Naive thymus-derived CD8-positive, alpha-beta T cell (primary cell): Measurements from ENCODE around the gene CCR8. TPM values are rescaled to one million over a fixed set of nuclear protein-coding genes. Genes with fewer than 3 reads are reported as not detected.

Experiments used
- ATAC-seq, 2 donors: fragments of 150-1000 bp; cut with Tn5 transposase in 1 of 2; sonication (Bioruptor Pico), chemical (Tn5 transposase) in 1 of 2; 1 replicate in 1 of 2; 2 replicates in 1 of 2; pipeline ENCODE4 v1.10.0; 2021; ENCODE audit warnings: mild to moderate bottlenecking in 2 of 2, moderate library complexity in 2 of 2
- POLR2A ChIA-PET: fragments of 350-600 bp; sonication (Branson Sonifier 250); formaldehyde crosslinking; loops from one replicate; lab custom pipeline; 2021; ENCODE audit warnings: antibody characterized with exemption; lab: Charles Lee
- DNase-seq, 10 donors: peaks; one replicate each; pipeline versions ENCODE4 v3.0.0 to v3.0.0-alpha.2; 2020 to 2022
- H3K27ac Mint-ChIP-seq, 10 donors: one replicate each; pipeline ENCODE4 v1.8.0; 2020 to 2022; ENCODE audit warnings: mild to moderate bottlenecking in 10 of 10, mixed read lengths in 10 of 10, moderate library complexity in 4 of 10, inconsistent platforms in 1 of 10
- H3K27me3 Mint-ChIP-seq, 5 donors: one replicate each; pipeline ENCODE4 v1.8.0; 2021 to 2022; ENCODE audit warnings: mixed read lengths in 5 of 5
- H3K36me3 Mint-ChIP-seq, 3 donors: one replicate each; pipeline ENCODE4 v1.8.0; 2020 to 2022; ENCODE audit warnings: mixed read lengths in 3 of 3, mild to moderate bottlenecking in 2 of 3, inconsistent platforms in 1 of 3
- H3K4me1 Mint-ChIP-seq, 4 donors: one replicate each; pipeline ENCODE4 v1.8.0; 2021 to 2022; ENCODE audit warnings: mixed read lengths in 4 of 4
- H3K4me3 Mint-ChIP-seq, 10 donors: one replicate each; pipeline ENCODE4 v1.8.0; 2020 to 2022; ENCODE audit warnings: mild to moderate bottlenecking in 10 of 10, mixed read lengths in 10 of 10, moderate library complexity in 6 of 10, inconsistent platforms in 1 of 10
- H3K9me3 Mint-ChIP-seq, 9 donors: one replicate each; pipeline ENCODE4 v1.8.0; 2020 to 2022; ENCODE audit warnings: mixed read lengths in 9 of 9, mild to moderate bottlenecking in 3 of 9, inconsistent platforms in 1 of 9, moderate library complexity in 1 of 9
- polyA plus RNA-seq, 3 donors: library from polyadenylated mRNA; unstranded; fragments of 300-500 nt; fragmentation: Illumina TruSeq; gene quantifications; one replicate each; pipeline ENCODE4 v1.2.3, GENCODE V29; 2021
- total RNA-seq, 8 experiments: library from RNA in 2 of 8; stranded (reverse) in 2 of 8; gene quantifications; one replicate each; pipeline ENCODE4 v1.2.3 and lab custom pipeline; 2021 to 2026

The CCR8 gene
- total and polyA plus RNA-seq, 5 experiments from 2014 or later: 0.24 TPM; not detected in 4

- Mint-ChIP-seq H3K36me3 (no peaks in the 10 kb centered on the region), H3K9me3 (no peaks in the 10 kb centered on the region), H3K27me3 (no peaks in the 10 kb centered on the region), H3K4me3 (no peak overlapping the region), H3K27ac (peak overlapping the region in 7 of 10 donors; percentile 9 to 50 (median 27)), H3K4me1 (peaks cover 19 to 55% (median 40%) of the 10 kb centered on the region in 4 donors)
- DNase-seq (no peak), ATAC-seq (no peak)
- POLR2A ChIA-PET: no interaction called here
Measured at GRCh38 chr3:39290255-39290654, 39.3 kb upstream of the CCR8 start.

GRCh38 chr3:39291903-39292329, 37.6 kb upstream of the CCR8 start:
- peak overlapping the region in 1 of 10 donors; percentile 56 for H3K4me3 Mint-ChIP-seq
- H3K36me3 Mint-ChIP-seq: no peaks in the 10 kb centered on the region
- peak overlapping the region in 8 of 10 donors; percentile 20 to 92 (median 80) for H3K27ac Mint-ChIP-seq
- H3K9me3 Mint-ChIP-seq: peaks cover 0 to 2% (median 0%) of the 10 kb centered on the region in 9 donors
- H3K4me1 Mint-ChIP-seq: peaks cover 25 to 66% (median 50%) of the 10 kb centered on the region in 4 donors
- POLR2A ChIA-PET: interaction anchor here (0.6 to 1.3 kb wide), 3 partner anchors 102 to 165 kb away, joined by 3 to 4 read pairs (median 3); partner anchors contain the start of gene RPSA
- DNase-seq (peak; percentile 46 to 82 (median 67)), ATAC-seq (peak; percentile 32 to 40)
- peaks cover 0 to 1% (median 0%) of the 10 kb centered on the region in 5 donors for H3K27me3 Mint-ChIP-seq

- POLR2A ChIA-PET: interaction anchor here (0.8 to 1.3 kb wide), 3 partner anchors 13 to 169 kb away, joined by 4 to 5 read pairs (median 4); partner anchors contain the start of gene CX3CR1
- H3K4me3 Mint-ChIP-seq: no peak overlapping the region
- H3K27ac Mint-ChIP-seq: peak overlapping the region in 8 of 10 donors; percentile 21 to 97 (median 58)
- peaks cover 25 to 70% (median 47%) of the 10 kb centered on the region in 4 donors for H3K4me1 Mint-ChIP-seq
- peaks cover 0 to 5% (median 0%) of the 10 kb centered on the region in 9 donors for H3K9me3 Mint-ChIP-seq
- H3K27me3 Mint-ChIP-seq: peaks cover 0 to 1% (median 0%) of the 10 kb centered on the region in 5 donors
- DNase-seq: no peak
- ATAC-seq: no peak
- no peaks in the 10 kb centered on the region for H3K36me3 Mint-ChIP-seq
Measured at GRCh38 chr3:39292961-39293360, 36.5 kb upstream of the CCR8 start.

- H3K27ac Mint-ChIP-seq: peak overlapping the region; percentile 87 to 97 (median 94)
- H3K4me3 Mint-ChIP-seq: peak overlapping the region; percentile 21 to 64 (median 51)
- H3K27me3 Mint-ChIP-seq: peaks cover 0 to 1% (median 0%) of the 10 kb centered on the region in 5 donors
- ATAC-seq (peak; percentile 83 to 85), DNase-seq (peak in 5 of 10 donors; percentile 11 to 63 (median 45))
- peaks cover 0 to 10% (median 9%) of the 10 kb centered on the region in 3 donors for H3K36me3 Mint-ChIP-seq
- POLR2A ChIA-PET: interaction anchor here (0.6 to 1.1 kb wide), 4 partner anchors 8 to 244 kb away, joined by 3 to 5 read pairs (median 4); no protein-coding TSS in a partner anchor
- peaks cover 22 to 58% (median 37%) of the 10 kb centered on the region in 4 donors for H3K4me1 Mint-ChIP-seq
- H3K9me3 Mint-ChIP-seq: peaks cover 3 to 15% (median 9%) of the 10 kb centered on the region in 9 donors
Measured at GRCh38 chr3:39294446-39295183, 34.9 kb upstream of the CCR8 start.

GRCh38 chr3:39295184-39295775, 34.2 kb upstream of the CCR8 start:
- H3K9me3 Mint-ChIP-seq: peaks cover 4 to 22% (median 16%) of the 10 kb centered on the region in 9 donors
- POLR2A ChIA-PET: interaction anchor here (0.8 to 1.1 kb wide), 2 partner anchors 9 to 112 kb away, joined by 3 to 4 read pairs; no protein-coding TSS in a partner anchor

GRCh38 chr3:39296197-39297077, 33.1 kb upstream of the CCR8 start:
- H3K36me3 Mint-ChIP-seq: peaks cover 0 to 25% (median 23%) of the 10 kb centered on the region in 3 donors
- no peak for ATAC-seq
- H3K4me3 Mint-ChIP-seq: peak overlapping the region in 2 of 10 donors; percentile 13 to 44
- DNase-seq: no peak
- peak overlapping the region in 7 of 10 donors; percentile 59 to 97 (median 93) for H3K27ac Mint-ChIP-seq
- POLR2A ChIA-PET: no interaction called here
- H3K4me1 Mint-ChIP-seq: peaks cover 22 to 54% (median 32%) of the 10 kb centered on the region in 4 donors
- H3K27me3 Mint-ChIP-seq: peaks cover 0 to 13% (median 0%) of the 10 kb centered on the region in 5 donors
- peaks cover 12 to 32% (median 24%) of the 10 kb centered on the region in 9 donors for H3K9me3 Mint-ChIP-seq

More at GRCh38 chr3:39295184-39295775, 34.2 kb upstream of the CCR8 start:
- peak overlapping the region in 5 of 10 donors; percentile 35 to 63 (median 52) for H3K4me3 Mint-ChIP-seq
- H3K36me3 Mint-ChIP-seq: peaks cover 0 to 16% (median 15%) of the 10 kb centered on the region in 3 donors
- DNase-seq (no peak), ATAC-seq (no peak)
- H3K4me1 Mint-ChIP-seq: peaks cover 22 to 54% (median 34%) of the 10 kb centered on the region in 4 donors
- H3K27me3 Mint-ChIP-seq: peaks cover 0 to 7% (median 0%) of the 10 kb centered on the region in 5 donors
- H3K27ac Mint-ChIP-seq: peak overlapping the region; percentile 87 to 97 (median 94)

GRCh38 chr3:39299279-39299678, 30.2 kb upstream of the CCR8 start:
- Mint-ChIP-seq H3K27me3 (peaks cover 0 to 20% (median 0%) of the 10 kb centered on the region in 5 donors), H3K9me3 (peaks cover 12 to 55% (median 40%) of the 10 kb centered on the region in 9 donors), H3K27ac (peak overlapping the region in 1 of 10 donors; percentile 26), H3K36me3 (peaks cover 5 to 38% (median 37%) of the 10 kb centered on the region in 3 donors), H3K4me1 (peaks cover 13 to 29% (median 18%) of the 10 kb centered on the region in 4 donors), H3K4me3 (no peak overlapping the region)
- ATAC-seq (no peak), DNase-seq (no peak)
- POLR2A ChIA-PET: no interaction called here

GRCh38 chr3:39302178-39302577, 27.3 kb upstream of the CCR8 start:
- Mint-ChIP-seq H3K27me3 (peaks cover 0 to 28% (median 0%) of the 10 kb centered on the region in 5 donors), H3K9me3 (peaks cover 12 to 72% (median 46%) of the 10 kb centered on the region in 9 donors), H3K4me3 (no peak overlapping the region), H3K4me1 (peaks cover 0 to 5% (median 0%) of the 10 kb centered on the region in 4 donors), H3K27ac (no peak overlapping the region), H3K36me3 (peaks cover 5 to 54% (median 42%) of the 10 kb centered on the region in 3 donors)
- ATAC-seq: no peak
- POLR2A ChIA-PET: no interaction called here
- no peak for DNase-seq

GRCh38 chr3:39313289-39313688, 16.2 kb upstream of the CCR8 start:
- no peak for ATAC-seq
- POLR2A ChIA-PET: no interaction called here
- Mint-ChIP-seq H3K4me3 (no peak overlapping the region), H3K27ac (no peak overlapping the region), H3K9me3 (peaks cover 0 to 29% (median 9%) of the 10 kb centered on the region in 9 donors), H3K36me3 (peaks cover 0 to 11% (median 10%) of the 10 kb centered on the region in 3 donors), H3K27me3 (peaks cover 0 to 8% (median 0%) of the 10 kb centered on the region in 5 donors), H3K4me1 (peaks cover 0 to 1% (median 0%) of the 10 kb centered on the region in 4 donors)
- no peak for DNase-seq

GRCh38 chr3:39315420-39315819, 14.1 kb upstream of the CCR8 start:
- Mint-ChIP-seq H3K4me3 (no peak overlapping the region), H3K27ac (peak overlapping the region in 1 of 10 donors; percentile 20), H3K9me3 (peaks cover 0 to 29% (median 9%) of the 10 kb centered on the region in 9 donors), H3K27me3 (peaks cover 0 to 3% (median 0%) of the 10 kb centered on the region in 5 donors), H3K36me3 (peaks cover 0 to 11% (median 10%) of the 10 kb centered on the region in 3 donors), H3K4me1 (peaks cover 0 to 2% (median 0%) of the 10 kb centered on the region in 4 donors)
- no peak for DNase-seq
- POLR2A ChIA-PET: no interaction called here
- ATAC-seq: no peak

GRCh38 chr3:39317571-39318169, 11.8 kb upstream of the CCR8 start:
- Mint-ChIP-seq H3K36me3 (peaks cover 0 to 10% (median 8%) of the 10 kb centered on the region in 3 donors), H3K4me1 (peaks cover 1 to 4% (median 2%) of the 10 kb centered on the region in 4 donors), H3K4me3 (no peak overlapping the region), H3K27me3 (peaks cover 0 to 6% (median 0%) of the 10 kb centered on the region in 5 donors), H3K9me3 (peaks cover 0 to 22% (median 7%) of the 10 kb centered on the region in 9 donors), H3K27ac (no peak overlapping the region)
- DNase-seq (no peak), ATAC-seq (no peak)
- POLR2A ChIA-PET: no interaction called here
